GF-D8 (cell line): ENCODE measurements around the gene TRAF5.

Experiments used
- DNase-seq: peaks from one replicate; lab custom pipeline; 2025; lab: John Stamatoyannopoulos, UW

The TRAF5 gene

GRCh38 chr1:211328084-211328694 is 1.6 kb downstream of the TRAF5 start:
- DNase-seq, result no peak

- no peak for DNase-seq
These were observed 2.3 kb downstream of the TRAF5 start for GRCh38 chr1:211328866-211329475.

GRCh38 chr1:211329764-211330201 is 3.1 kb downstream of the TRAF5 start:
- DNase-seq, result no peak

- DNase-seq, result no peak
These were observed 3.8 kb downstream of the TRAF5 start for GRCh38 chr1:211330282-211330936.

GRCh38 chr1:211331011-211331709 is 4.5 kb downstream of the TRAF5 start:
- DNase-seq, result no peak

GRCh38 chr1:211332036-211332616 is 5.5 kb downstream of the TRAF5 start:
- no peak for DNase-seq

- DNase-seq, result no peak
These were observed 6.2 kb downstream of the TRAF5 start for GRCh38 chr1:211332830-211333229.

GRCh38 chr1:211333906-211334305 is 7.3 kb downstream of the TRAF5 start:
- DNase-seq, result no peak

- no peak for DNase-seq
These were observed 8.4 kb downstream of the TRAF5 start for GRCh38 chr1:211334986-211335385.

GRCh38 chr1:211335522-211336157 is 9.0 kb downstream of the TRAF5 start:
- no peak for DNase-seq

- DNase-seq, result no peak
These were observed 9.5 kb downstream of the TRAF5 start for GRCh38 chr1:211336161-211336560.

GRCh38 chr1:211336775-211337174 is 10.1 kb downstream of the TRAF5 start:
- DNase-seq, result no peak

GRCh38 chr1:211337430-211338223 is 11.0 kb downstream of the TRAF5 start:
- DNase-seq, result no peak

- DNase-seq, result no peak
These were observed 11.6 kb downstream of the TRAF5 start for GRCh38 chr1:211338224-211338620.

- no peak for DNase-seq
These were observed 13.0 kb downstream of the TRAF5 start for GRCh38 chr1:211339631-211340041.

- no peak for DNase-seq
These were observed 14.2 kb downstream of the TRAF5 start for GRCh38 chr1:211340622-211341507.

- DNase-seq, result no peak
These were observed 15.4 kb downstream of the TRAF5 start for GRCh38 chr1:211341999-211342398.

- DNase-seq, result no peak
These were observed 17.0 kb downstream of the TRAF5 start for GRCh38 chr1:211343607-211344006.

GRCh38 chr1:211344152-211344618 is 17.6 kb downstream of the TRAF5 start:
- no peak for DNase-seq

- no peak for DNase-seq
These were observed 19.1 kb downstream of the TRAF5 start for GRCh38 chr1:211345719-211346118.
